GM12878 (cell line): ENCODE data around the gene C5orf46.

Experiments
- CBFB ChIP-seq: IDR thresholded peaks from 2 replicates; pipeline ENCODE4 v1.6.1; 2016; ENCODE audit warnings: antibody characterized with exemption, low read depth
- CREM ChIP-seq: IDR thresholded peaks from 2 replicates; pipeline ENCODE4 v1.6.1; 2014; ENCODE audit warnings: antibody characterized with exemption, low read depth
- CTCF ChIP-seq, 3 experiments: IDR thresholded peaks in 2 of 3; conservative IDR thresholded peaks in 1 of 3; 2 replicates each; pipeline ENCODE4 v1.5.1; 2011; ENCODE audit warnings: low read depth in 3 of 3, low read length in 3 of 3, mild to moderate bottlenecking in 3 of 3, control low read depth in 2 of 3, moderate library complexity in 2 of 3, inconsistent platforms in 1 of 3, mixed read lengths in 1 of 3; ENCODE audit not compliant: control insufficient read depth in 2 of 3, insufficient read depth in 1 of 3; ENCODE audit errors: extremely low read depth in 1 of 3
- FOXM1 ChIP-seq: IDR thresholded peaks from 2 replicates; pipeline ENCODE4 v1.6.1; 2012; ENCODE audit warnings: low read depth, mild to moderate bottlenecking, inconsistent platforms, low read length, moderate library complexity
- IKZF1 ChIP-seq: fragments of 450-650 bp; conservative IDR thresholded peaks from 2 replicates; pipeline ENCODE4 v1.6.1; 2017; ENCODE audit warnings: antibody characterized with exemption, mild to moderate bottlenecking
- MYC ChIP-seq: IDR thresholded peaks from 2 replicates; pipeline ENCODE4 v1.6.1; 2011; ENCODE audit warnings: mild to moderate bottlenecking, low read length, moderate library complexity, inconsistent platforms; ENCODE audit not compliant: insufficient read depth, insufficient replicate concordance, insufficient read length, severe bottlenecking
- NFIC ChIP-seq: IDR thresholded peaks from 2 replicates; pipeline ENCODE4 v1.6.1; 2012; ENCODE audit warnings: low read depth, mild to moderate bottlenecking, inconsistent platforms, low read length, moderate library complexity
- RFX5 ChIP-seq: IDR thresholded peaks from 2 replicates; pipeline ENCODE4 v1.6.1; 2011; ENCODE audit warnings: low read depth, low read length, improper control_type of control experiment
- SMAD1 ChIP-seq: fragments of 450-650 bp; IDR thresholded peaks from 2 replicates; pipeline ENCODE4 v1.6.1; 2018; ENCODE audit warnings: mild to moderate bottlenecking, low read depth; ENCODE audit not compliant: partially characterized antibody
- SUZ12 ChIP-seq: fragments of 200-600 bp; sonication (generic); IDR thresholded peaks from one replicate; pipeline ENCODE4 v1.6.1; 2018; ENCODE audit warnings: antibody characterized with exemption, mild to moderate bottlenecking; ENCODE audit not compliant: unreplicated experiment
- USF1 ChIP-seq: IDR thresholded peaks from 2 replicates; pipeline ENCODE4 v1.6.1; 2011; ENCODE audit warnings: borderline replicate concordance, low read depth, mild to moderate bottlenecking, moderate library complexity, mixed read lengths, low read length; ENCODE audit not compliant: insufficient read depth; ENCODE audit errors: extremely low read length
- ZBTB33 ChIP-seq: fragments of 450-650 bp; IDR thresholded peaks from 2 replicates; pipeline ENCODE4 v1.6.1; 2017; ENCODE audit warnings: mild to moderate bottlenecking
- ZBTB4 ChIP-seq: fragments of 450-650 bp; formaldehyde crosslinking; IDR thresholded peaks from 2 replicates; pipeline ENCODE4 v1.4.0; 2022; ENCODE audit warnings: mild to moderate bottlenecking, moderate library complexity

- TF ChIP-seq CTCF (IDR thresholded peaks at IDR 0.05 in 2 of 3, conservative IDR thresholded peaks at IDR 0.05 in 1 of 3; ENCODE audit: control insufficient read depth in 2 of 3, extremely low read depth in 1 of 3, insufficient read depth in 1 of 3, low read depth in 3 of 3, low read length in 3 of 3) (peak; percentile 77 to 87 (median 82)), CREM (no peak), SMAD1 (no peak), CBFB (no peak), MYC (no peak), ZBTB33 (no peak), ZBTB4 (CRISPR knock-in tag) (no peak), RFX5 (no peak), USF1 (no peak), FOXM1 (no peak), SUZ12 (no peak), NFIC (no peak), IKZF1 (no peak)
Observed at GRCh38 chr5:147857302-147858129, 48.8 kb downstream of the C5orf46 start.
